Measurements from ENCODE around the gene MXD1. TPM values are rescaled to one million over a fixed set of nuclear protein-coding genes. Genes with fewer than 3 reads are reported as not detected.

MXD1 gene
- total and polyA plus RNA-seq, 4 donors, result 4.0 to 63.7 (median 38.2) TPM

- DNase-seq (no peak), ATAC-seq (ENCODE audit: insufficient read depth, low FRiP score) (no peak)
- H3K27ac ChIP-seq (ENCODE audit: low read depth in 1 of 2, low read length in 1 of 2), result no peak overlapping the region
- no peak overlapping the region for H3K9ac ChIP-seq (ENCODE audit: insufficient read depth in 1 of 2, low read length in 2 of 2)
- peaks cover 15 to 27% (median 21%) of the 10 kb centered on the region in 4 donors for H3K36me3 ChIP-seq (ENCODE audit: control insufficient read depth in 4 of 4, insufficient read depth in 4 of 4, low read length in 4 of 4)
- H3K9me3 ChIP-seq (ENCODE audit: control insufficient read depth in 4 of 4, insufficient read depth in 3 of 4, low read length in 3 of 4), result peaks cover 0 to 2% (median 0%) of the 10 kb centered on the region in 4 donors
- TF ChIP-seq CTCF (IDR thresholded peaks at IDR 0.05; ENCODE audit: control extremely low read depth, extremely low read depth), result no peak
- no peak overlapping the region for H3K4me3 ChIP-seq
- no peaks in the 10 kb centered on the region for H3K27me3 ChIP-seq (ENCODE audit: control insufficient read depth in 3 of 3, insufficient read depth in 3 of 3, low read length in 2 of 3)
- WGBS, 2 donors, result 40 to 69% methylated on average over 11 of the region's 11 CpGs
- H3K4me1 ChIP-seq (ENCODE audit: control insufficient read depth in 5 of 5, insufficient read depth in 5 of 5, low read length in 5 of 5), result peaks cover 0 to 10% (median 0%) of the 10 kb centered on the region in 5 donors
Measured at GRCh38 chr2:69936906-69937305, 22.0 kb downstream of the MXD1 start.

- DNase-seq, result no peak
- TF ChIP-seq CTCF (IDR thresholded peaks at IDR 0.05; ENCODE audit: control extremely low read depth, extremely low read depth), result no peak
- no peaks in the 10 kb centered on the region for H3K27me3 ChIP-seq (ENCODE audit: control insufficient read depth in 3 of 3, insufficient read depth in 3 of 3, low read length in 2 of 3)
- H3K36me3 ChIP-seq (ENCODE audit: control insufficient read depth in 4 of 4, insufficient read depth in 4 of 4, low read length in 4 of 4), result peaks cover 15 to 27% (median 21%) of the 10 kb centered on the region in 4 donors
- 96% methylated on average over 14 of the region's 14 CpGs for WGBS, 2 donors
- ATAC-seq (ENCODE audit: insufficient read depth, low FRiP score), result no peak
- H3K9ac ChIP-seq (ENCODE audit: insufficient read depth in 1 of 2, low read length in 2 of 2), result no peak overlapping the region
- no peak overlapping the region for H3K4me3 ChIP-seq
- peaks cover 0 to 10% (median 0%) of the 10 kb centered on the region in 5 donors for H3K4me1 ChIP-seq (ENCODE audit: control insufficient read depth in 5 of 5, insufficient read depth in 5 of 5, low read length in 5 of 5)
- peaks cover 0 to 2% (median 0%) of the 10 kb centered on the region in 4 donors for H3K9me3 ChIP-seq (ENCODE audit: control insufficient read depth in 4 of 4, insufficient read depth in 3 of 4, low read length in 3 of 4)
- H3K27ac ChIP-seq (ENCODE audit: low read depth in 1 of 2, low read length in 1 of 2), result no peak overlapping the region
Measured at GRCh38 chr2:69937968-69938367, 23.1 kb downstream of the MXD1 start.

GRCh38 chr2:69939722-69940121 lies 24.8 kb downstream of the MXD1 start:
- H3K9me3 ChIP-seq (ENCODE audit: control insufficient read depth in 4 of 4, insufficient read depth in 3 of 4, low read length in 3 of 4), result peaks cover 0 to 2% (median 0%) of the 10 kb centered on the region in 4 donors
- H3K27ac ChIP-seq (ENCODE audit: low read depth in 1 of 2, low read length in 1 of 2), result no peak overlapping the region
- H3K4me1 ChIP-seq (ENCODE audit: control insufficient read depth in 5 of 5, insufficient read depth in 5 of 5, low read length in 5 of 5), result no peaks in the 10 kb centered on the region
- no peak overlapping the region for H3K9ac ChIP-seq (ENCODE audit: insufficient read depth in 1 of 2, low read length in 2 of 2)
- no peak for TF ChIP-seq CTCF (IDR thresholded peaks at IDR 0.05; ENCODE audit: control extremely low read depth, extremely low read depth)
- no peaks in the 10 kb centered on the region for H3K27me3 ChIP-seq (ENCODE audit: control insufficient read depth in 3 of 3, insufficient read depth in 3 of 3, low read length in 2 of 3)
- H3K4me3 ChIP-seq, result no peak overlapping the region
- DNase-seq, result no peak
- H3K36me3 ChIP-seq (ENCODE audit: control insufficient read depth in 4 of 4, insufficient read depth in 4 of 4, low read length in 4 of 4), result peaks cover 15 to 30% (median 22%) of the 10 kb centered on the region in 4 donors
- no peak for ATAC-seq (ENCODE audit: insufficient read depth, low FRiP score)
- WGBS, 2 donors, result 89 to 92% methylated on average over 14 of the region's 14 CpGs

- no peak overlapping the region for H3K9ac ChIP-seq (ENCODE audit: insufficient read depth in 1 of 2, low read length in 2 of 2)
- no peak overlapping the region for H3K4me3 ChIP-seq
- TF ChIP-seq CTCF (IDR thresholded peaks at IDR 0.05; ENCODE audit: control extremely low read depth, extremely low read depth), result no peak
- peaks cover 8 to 30% (median 16%) of the 10 kb centered on the region in 4 donors for H3K36me3 ChIP-seq (ENCODE audit: control insufficient read depth in 4 of 4, insufficient read depth in 4 of 4, low read length in 4 of 4)
- H3K27me3 ChIP-seq (ENCODE audit: control insufficient read depth in 3 of 3, insufficient read depth in 3 of 3, low read length in 2 of 3), result no peaks in the 10 kb centered on the region
- H3K9me3 ChIP-seq (ENCODE audit: control insufficient read depth in 4 of 4, insufficient read depth in 3 of 4, low read length in 3 of 4), result peaks cover 0 to 2% (median 0%) of the 10 kb centered on the region in 4 donors
- no peak for ATAC-seq (ENCODE audit: insufficient read depth, low FRiP score)
- H3K27ac ChIP-seq (ENCODE audit: low read depth in 1 of 2, low read length in 1 of 2), result no peak overlapping the region
- no peak for DNase-seq
- no peaks in the 10 kb centered on the region for H3K4me1 ChIP-seq (ENCODE audit: control insufficient read depth in 5 of 5, insufficient read depth in 5 of 5, low read length in 5 of 5)
- 96 to 97% methylated on average over 8 of the region's 8 CpGs for WGBS, 2 donors
Measured at GRCh38 chr2:69940691-69941090, 25.8 kb downstream of the MXD1 start.
